Stimulated activated CD4-positive, alpha-beta T cell treated with anti-CD3 and anti-CD28 coated beads, Interleukin-15, amount 100 ng/mL, for 1 hour (primary cell): ENCODE data around the gene PROSER1.
"Not testable (repeated sequence)": the region's sequence is repeated elsewhere in the genome, so short reads cannot be mapped to it uniquely, and the experiment has no call there.

ENCODE experiments used
- DNase-seq, 2 donors: peaks; one replicate each; pipeline ENCODE4 v3.0.0-alpha.2; 2020; ENCODE audit warnings: low read depth in 1 of 2, low spot score in 1 of 2

Gene PROSER1

GRCh38 chr13:39032150-39032549 is 5.7 kb downstream of the PROSER1 start:
- DNase-seq: no peak

DNA sequence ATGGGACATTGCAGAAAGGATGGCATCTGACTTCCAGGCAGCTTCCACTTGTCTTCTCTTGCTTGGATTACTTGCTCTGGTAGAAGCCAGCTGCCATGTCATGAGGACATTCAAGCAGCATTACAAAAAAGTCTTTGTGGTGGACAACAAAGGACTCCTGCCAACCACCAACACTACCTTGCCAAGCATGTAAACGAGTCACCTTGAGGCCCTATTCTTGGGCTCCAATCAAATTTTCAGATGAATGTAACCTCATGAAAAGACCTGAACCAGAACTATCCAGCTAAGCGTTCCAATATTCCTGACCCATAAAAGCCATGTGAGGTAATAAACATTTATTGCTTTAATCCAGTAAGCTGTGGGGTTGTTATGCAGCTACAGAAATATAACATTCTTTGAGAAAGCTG is 12.5 kb downstream of the PROSER1 start:
- no peak for DNase-seq

DNA sequence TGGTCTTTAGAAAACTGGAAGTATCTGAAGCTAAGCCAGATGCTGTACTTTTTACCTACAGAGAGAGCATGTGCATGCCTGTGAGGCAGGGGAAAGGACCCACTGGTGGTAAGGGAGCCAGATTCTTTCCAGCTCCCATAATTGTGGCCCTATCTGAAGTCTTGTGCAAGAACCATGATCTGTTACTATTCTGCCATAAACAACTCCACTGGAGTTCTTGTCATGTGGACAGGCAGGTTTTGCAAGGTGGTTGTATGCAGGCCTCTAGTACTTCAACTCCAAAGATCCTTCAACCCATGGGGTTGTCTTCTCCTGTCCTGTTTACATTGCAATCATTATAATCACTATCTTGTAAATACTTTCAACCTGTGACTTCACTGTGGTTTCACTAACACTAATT is 14.1 kb downstream of the PROSER1 start:
- no peak for DNase-seq

DNA sequence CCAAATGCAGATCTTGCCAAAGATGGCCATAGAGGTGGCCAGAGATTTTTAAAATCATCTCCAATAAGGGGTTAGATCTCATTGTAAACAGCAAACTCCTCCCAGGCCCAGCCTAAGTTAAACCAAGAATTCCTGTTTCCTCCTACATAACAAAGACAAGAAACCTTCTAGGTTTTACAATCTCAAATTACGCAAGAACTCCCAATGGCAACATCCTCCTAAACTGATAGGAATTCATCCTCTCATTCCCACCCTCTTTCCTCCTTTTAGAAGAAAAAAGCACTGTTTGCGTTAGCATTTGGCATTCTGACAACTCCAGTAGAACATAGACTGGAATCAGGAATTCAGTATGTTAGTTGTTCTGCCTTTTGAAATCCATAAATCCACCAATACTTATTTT is 14.6 kb downstream of the PROSER1 start:
- DNase-seq: no peak

DNA sequence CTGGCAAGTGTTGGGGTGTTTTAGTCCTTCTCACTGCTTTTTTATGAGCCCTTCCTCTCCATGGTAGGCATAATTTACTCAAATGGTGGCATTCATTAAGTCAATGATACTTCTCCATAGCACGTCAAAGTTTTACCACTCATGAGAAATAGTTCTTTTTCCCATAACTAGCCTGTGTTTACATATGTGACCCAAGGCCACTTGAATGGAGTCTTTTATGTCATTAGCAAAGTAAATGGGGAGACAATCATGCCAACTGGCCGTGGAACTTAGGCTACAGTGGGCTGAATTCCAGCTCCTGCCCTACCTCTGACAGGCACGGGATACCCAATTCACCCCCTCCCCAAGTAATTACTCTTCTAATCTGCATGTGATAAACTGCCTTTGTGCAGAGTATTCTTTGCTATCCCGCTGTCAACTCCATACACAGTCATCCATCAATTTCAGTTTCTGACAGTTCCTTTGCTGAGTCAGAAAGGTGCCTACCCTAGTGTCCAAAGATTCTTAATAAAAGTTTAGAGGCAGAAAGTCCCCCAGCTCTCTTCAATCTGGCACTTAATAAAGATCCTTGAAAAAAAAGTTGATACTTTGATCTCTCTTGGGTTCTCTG is 16.9 kb downstream of the PROSER1 start:
- DNase-seq: no peak

GRCh38 chr13:39016787-39017186 is 21.1 kb downstream of the PROSER1 start:
- DNase-seq: no peak

- no peak for DNase-seq
Measured at GRCh38 chr13:39016087-39016486, 21.8 kb downstream of the PROSER1 start.

- no peak for DNase-seq
Measured at GRCh38 chr13:39013462-39013861, 24.4 kb downstream of the PROSER1 start.

DNA sequence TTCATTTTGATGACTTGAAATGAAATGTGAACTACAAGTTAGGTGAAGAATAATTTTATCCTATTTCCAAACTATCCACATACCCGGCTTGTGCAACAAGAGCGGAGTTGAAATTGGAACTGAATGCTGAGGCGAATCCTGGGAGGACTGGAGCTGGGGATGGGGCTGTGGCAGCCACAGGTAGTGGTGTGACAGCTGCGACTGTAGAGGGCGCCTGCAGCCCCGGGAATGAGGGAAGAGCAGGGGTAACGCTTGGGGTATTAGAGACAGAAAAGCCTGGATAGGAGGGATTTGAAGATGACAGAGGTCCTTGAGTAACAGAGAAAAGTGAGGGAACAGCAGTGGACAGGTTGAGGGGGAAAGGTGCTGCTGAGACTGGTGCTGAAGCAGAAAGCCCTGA is 25.3 kb downstream of the PROSER1 start:
- no peak for DNase-seq

DNA sequence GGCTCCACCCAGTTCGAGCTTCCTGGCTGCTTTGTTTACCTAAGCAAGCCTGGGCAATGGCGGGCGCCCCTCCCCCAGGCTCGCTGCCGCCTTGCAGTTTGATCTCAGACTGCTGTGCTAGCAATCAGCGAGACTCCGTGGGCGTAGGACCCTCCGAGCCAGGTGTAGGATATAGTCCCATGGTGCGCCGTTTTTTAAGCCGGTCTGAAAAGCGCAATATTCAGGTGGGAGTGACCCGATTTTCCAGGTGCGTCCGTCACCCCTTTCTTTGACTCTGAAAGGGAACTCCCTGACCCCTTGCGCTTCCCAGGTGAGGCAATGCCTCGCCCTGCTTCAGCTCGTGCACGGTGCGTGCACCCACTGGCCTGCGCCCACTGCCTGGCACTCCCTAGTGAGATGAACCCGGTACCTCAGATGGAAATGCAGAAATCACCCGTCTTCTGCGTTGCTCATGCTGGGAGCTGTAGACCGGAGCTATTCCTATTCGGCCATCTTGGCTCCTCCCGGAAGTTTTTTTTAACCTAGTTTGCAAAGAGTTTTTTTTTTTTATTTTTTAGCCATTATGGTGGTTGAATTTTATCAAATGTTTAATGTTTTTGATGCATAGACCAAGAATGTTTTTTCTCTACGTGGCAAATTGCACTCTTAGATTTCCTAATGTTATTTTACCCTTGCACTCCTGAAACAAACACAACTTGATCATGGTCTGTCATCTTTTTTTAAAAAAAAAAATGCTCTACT is 31.3 kb downstream of the PROSER1 start:
- not testable (repeated sequence) for DNase-seq

- DNase-seq: no peak
Measured at GRCh38 chr13:38998739-38999138, 39.1 kb downstream of the PROSER1 start.

GRCh38 chr13:38993381-38993780 is 44.5 kb downstream of the PROSER1 start:
- DNase-seq: no peak

- no peak for DNase-seq
Measured at GRCh38 chr13:38990693-38991092, 47.2 kb downstream of the PROSER1 start, which contains the start of gene STOML3. TSS of gene STOML3 (minus strand) at chr13:38990831. CDS start at chr13:38990721, 110 bp downstream.

GRCh38 chr13:38981096-38981495 is 56.8 kb downstream of the PROSER1 start:
- DNase-seq: no peak

DNA sequence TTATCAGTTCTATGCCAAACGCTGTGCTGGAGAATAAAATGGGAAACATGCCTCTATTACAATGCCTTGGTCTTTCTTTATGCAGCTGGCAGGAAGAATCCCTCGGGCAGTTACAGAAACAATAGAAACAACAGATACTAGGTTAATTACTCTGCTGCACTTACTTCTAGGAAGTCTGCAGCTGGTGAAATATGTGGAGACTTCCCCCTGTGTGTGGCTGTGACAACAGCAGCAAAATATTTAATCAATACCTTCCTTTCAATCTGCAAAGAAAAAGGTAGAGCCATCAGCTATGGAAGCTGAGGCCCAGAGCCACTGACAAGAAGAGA is 57.2 kb downstream of the PROSER1 start:
- DNase-seq: no peak

DNA sequence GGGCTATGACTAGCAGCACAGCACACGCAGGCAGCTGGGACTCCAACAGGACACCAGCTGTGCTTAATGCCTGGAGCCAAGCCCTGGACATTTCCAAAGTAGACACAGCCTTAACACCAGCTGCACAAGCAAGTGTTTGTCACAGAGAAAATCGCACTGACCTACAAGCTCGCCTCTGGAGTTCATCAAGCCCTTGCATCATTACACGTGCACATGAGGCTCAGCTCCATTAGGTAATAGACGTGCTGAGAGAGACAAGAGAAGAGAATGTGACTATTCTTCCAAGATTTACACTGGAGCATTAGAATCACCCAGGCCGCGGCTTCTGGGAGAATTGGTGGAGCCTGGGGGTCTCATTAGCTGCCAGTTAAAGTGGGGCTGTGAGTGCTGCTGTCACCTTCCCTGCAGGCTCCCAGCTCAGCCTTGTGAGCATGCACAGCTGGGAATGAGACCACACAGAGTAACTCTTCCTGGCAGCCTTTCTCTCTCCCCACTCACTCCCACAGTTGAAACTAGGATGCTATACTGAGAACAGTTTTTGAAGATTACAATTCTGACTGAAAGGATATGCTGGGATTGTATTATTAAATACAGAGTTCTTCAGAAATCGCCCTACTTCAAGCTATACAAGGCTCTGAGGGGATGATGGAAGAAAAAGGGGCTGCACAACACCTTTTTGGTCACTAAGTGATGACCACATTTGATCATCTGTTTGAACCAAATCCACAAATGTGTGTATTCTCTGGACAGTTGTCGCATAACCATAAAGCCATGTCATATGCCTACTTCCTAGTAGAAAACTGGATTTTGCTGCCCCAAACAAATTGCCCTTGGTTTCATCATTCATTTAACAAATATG is 57.8 kb downstream of the PROSER1 start:
- no peak for DNase-seq

DNA sequence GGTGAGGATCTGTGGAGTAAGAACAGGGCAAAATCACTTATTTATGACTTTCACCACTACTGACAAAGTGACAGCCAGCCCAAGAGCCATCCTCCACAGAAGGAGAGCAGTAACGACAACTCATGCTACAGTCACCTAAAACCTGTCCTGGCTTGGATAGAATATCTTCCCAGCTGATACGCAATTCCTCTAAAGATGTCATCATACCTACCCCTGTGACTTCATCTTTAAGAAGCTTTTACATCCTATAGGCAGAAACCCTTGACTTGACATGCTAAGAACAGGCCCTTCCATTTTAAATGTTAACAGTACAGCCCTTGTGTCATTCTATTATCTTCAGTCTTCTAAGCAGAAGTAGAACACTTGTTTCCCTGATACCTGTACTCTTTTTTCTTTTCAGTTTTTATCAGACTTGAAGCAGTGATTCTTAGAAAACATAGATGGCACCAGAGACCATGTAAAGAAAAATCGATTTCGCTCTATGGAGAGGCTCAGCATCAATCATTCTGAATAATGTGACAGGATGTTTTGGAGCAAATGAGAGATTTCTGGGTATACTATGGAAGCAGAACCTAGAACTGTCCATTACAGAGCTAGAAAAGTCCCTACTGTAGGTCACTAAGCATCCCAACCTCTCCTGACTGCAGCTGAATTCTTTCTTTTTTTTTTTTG is 67.4 kb downstream of the PROSER1 start:
- DNase-seq: no peak

GRCh38 chr13:38969187-38969586 is 68.7 kb downstream of the PROSER1 start:
- DNase-seq: no peak

DNA sequence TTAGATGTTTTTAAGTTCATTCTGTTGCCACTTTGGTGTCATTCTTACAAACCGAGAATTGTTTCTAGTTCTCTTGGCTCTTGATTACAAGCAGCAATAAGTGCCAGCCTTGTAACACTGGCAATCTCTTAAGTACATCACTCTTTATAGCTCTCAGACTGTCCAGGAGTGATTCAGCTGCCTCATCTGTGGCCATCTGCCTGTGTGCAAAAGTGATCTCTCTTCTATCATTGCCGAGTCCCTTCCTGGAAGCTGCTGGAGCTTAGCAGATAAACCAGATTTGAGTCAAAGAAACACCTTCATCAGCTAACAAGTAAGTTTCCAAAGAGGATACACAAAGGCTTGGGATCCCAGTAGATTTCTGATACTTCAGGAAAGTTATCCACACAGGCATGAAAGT is 70.4 kb downstream of the PROSER1 start:
- no peak for DNase-seq

- DNase-seq: no peak
Measured at GRCh38 chr13:38965281-38965680, 72.6 kb downstream of the PROSER1 start.

DNA sequence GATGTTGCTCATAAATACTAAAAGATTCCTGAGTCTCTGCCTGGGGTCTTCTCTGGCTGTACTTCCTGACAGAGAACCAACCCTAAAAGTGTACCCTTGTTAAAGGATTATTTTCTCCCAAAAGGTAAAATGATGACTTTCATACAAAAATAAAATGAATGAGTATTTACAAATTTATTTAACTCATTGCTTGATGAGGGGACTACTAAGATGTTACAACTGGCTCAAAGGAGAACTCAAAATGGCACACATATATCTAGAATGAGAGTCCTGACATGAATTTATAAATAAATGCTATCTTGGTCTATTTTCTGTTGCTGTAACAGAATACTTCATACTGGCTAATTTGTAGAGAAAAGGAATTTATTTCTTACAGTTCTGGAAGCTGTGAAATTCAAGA is 77.7 kb downstream of the PROSER1 start:
- DNase-seq: no peak
